ENCODE results near the gene DNAJB8. TPM values are rescaled to one million over a fixed set of nuclear protein-coding genes. Genes with fewer than 3 reads are reported as not detected.
A peak's percentile ranks its signal among the peaks of the same experiment; 100 is the strongest.

The DNAJB8 gene
- total RNA-seq: not detected
- long read RNA-seq: 0 reads

DNA sequence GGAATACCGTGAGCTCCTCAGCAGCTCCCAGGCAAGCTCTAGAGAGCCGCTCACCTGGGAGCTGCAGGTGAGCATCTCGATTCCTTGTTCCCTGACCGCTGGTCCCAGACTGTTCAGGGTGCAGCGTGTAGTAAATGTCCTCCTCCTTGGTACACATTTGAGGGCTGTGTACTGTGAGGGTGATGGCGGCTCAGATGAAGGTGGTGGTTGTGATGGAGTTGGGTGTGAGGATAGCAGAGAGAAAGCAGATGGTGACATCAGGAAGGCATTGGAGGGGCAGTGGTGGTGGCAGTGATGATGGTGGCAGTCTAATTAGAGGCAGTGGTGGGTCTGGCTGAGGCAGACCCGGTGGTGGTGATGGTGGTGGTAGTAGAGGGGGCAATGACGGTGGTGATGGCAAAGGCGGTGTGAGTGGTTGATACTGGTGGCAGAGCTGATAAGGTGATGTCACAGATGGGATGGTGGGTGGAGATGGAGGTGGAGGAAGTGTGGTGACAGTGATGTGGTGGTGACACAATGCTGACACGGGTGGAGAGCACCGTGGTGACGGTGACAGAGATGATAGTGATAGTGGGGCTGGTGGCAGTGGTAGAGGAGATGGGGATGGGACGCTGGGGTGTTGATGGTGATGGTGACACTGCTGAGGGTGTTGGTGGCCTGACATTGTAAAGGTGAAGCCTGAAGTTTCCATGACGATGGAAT, at the start of gene DNAJB8:
Gene DNAJB8, minus strand, starts transcription at position 51 of the 702 bp plus-strand sequence. CDS start 3,645 bp downstream, outside the sequence.
- DNase-seq (ENCODE audit: low spot score): no peak

DNA sequence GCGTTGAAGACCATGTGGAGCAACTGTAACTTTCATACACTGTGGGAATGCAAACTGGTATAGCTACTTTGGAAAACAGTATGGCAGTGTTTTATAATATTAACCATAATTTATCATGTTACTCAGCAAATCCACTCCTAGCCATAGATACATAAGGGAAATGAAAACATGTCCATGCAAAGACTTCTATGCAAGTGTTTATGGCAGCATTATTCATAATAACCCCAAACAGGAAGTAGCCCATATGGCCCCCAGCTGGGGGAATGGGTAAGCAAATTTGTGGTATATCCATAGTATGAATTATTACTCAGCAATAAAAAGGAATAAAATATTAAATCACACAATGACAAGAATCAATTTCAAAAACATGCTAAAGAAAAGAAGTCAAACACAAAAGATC, 49.3 kb upstream of the DNAJB8 start:
- no peak for DNase-seq (ENCODE audit: low spot score)

DNA sequence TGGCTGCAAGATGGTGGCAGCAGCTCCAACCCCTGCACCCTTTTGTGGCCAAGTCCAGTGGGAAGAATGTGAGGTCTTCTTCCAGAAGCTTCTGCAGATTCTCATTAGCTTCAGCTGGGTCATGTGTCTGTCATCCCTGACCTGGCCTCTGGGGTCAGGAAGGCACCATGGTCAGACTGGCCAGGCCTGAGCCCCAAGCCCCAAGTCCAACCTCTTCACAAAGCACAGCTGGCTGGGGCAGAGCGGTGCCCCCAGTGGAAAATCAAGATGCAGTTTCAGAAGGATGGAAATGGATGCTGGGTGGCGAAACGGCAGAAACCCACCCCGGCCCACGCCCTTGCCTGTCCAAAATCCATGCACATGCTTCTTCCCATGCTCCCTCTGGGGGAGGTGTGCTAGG, 42.2 kb upstream of the DNAJB8 start:
- DNase-seq (ENCODE audit: low spot score): no peak

DNA sequence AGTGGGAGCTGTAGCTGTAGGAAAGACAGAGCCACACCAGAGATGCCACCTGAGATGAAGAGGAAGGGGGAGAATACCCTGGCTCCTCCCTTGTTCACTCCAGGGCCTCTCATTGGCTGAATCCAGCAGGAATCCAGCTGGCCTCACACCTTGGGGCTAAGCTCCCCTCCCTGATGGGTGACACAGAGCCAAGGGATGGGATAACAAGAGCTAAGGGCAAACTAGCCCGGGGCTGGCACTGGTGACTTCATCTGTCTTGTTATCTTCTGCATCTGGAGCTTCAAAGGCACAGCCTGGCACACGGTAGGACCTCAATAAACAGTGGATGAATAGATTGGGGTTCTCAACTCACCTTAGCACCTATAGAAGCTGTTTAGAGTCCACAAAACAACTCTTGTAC, 40.1 kb upstream of the DNAJB8 start:
- DNase-seq (ENCODE audit: low spot score): no peak

DNA sequence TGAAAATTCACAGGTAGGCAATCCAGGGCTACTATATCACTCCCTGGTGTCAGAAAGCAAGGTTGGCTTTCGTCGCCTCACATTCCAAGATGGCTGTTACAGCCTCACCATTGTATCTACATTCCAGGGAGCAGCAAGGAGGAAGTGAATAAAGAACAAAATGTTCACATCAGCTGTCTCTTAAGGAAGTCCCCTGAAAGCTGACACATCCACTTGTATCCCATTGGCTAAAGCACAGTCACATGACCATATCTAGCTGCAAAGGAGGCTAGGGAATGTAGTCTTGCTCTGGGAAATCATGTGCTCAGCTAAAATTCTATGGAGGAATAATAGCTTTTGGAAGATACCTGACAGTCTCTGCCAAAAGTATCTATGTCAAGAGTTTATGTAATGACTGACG, 39.1 kb upstream of the DNAJB8 start:
- no peak for DNase-seq (ENCODE audit: low spot score)

DNA sequence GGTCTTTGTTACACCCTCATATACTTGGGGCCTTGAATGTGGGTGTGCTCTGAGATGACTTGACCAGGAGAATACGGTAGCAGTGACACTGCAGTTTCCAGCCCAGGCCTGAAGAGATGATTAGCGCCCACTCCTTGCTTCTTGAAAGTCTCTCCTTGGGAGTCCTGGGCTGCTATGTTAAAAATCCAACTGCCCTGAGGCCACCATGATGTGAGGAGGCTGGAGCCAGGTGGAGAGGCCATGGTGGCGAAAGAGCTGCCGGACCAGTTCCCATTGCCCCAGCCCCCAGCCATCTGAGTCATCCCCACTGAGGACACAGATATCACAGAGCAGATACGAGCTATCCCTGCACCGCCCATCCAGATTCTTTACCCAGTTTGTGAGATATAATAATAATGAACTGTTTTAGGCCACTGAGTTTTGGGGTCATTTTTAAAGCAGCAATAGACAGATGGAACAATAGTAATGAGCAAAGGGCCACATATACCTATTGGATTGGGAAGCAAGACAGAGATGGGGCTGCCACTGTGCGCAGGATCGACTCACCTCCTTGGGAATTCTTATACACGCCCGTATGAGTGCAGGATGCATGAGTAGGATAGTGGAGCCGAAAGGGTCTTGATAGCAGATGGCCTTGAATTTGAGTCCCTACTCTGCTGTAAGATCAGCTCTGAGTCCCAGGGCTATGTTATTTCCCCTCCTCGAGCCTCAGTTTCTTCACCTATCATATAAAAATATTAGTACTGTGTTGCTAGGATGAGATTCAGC, 38.5 kb upstream of the DNAJB8 start:
- no peak for DNase-seq (ENCODE audit: low spot score)

DNA sequence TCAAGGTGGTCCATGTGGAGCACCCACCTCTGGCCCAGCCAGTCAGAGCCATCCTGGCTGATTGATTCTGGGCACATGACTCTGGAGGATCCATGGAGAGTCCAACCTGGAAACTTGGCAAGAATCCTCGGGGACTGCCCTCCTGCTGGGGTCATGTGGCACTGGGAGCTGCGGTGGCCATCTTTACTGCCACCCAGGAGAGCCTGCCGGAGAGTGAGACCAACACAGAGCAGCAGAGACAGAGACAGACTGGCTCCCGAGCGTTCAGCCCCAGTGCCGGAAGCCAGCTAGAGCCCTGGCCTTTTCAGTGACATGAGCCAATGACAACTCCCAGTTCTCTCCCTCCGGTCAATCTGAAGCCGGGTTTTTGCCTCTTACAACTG, 37.8 kb upstream of the DNAJB8 start:
- no peak for DNase-seq (ENCODE audit: low spot score)

DNA sequence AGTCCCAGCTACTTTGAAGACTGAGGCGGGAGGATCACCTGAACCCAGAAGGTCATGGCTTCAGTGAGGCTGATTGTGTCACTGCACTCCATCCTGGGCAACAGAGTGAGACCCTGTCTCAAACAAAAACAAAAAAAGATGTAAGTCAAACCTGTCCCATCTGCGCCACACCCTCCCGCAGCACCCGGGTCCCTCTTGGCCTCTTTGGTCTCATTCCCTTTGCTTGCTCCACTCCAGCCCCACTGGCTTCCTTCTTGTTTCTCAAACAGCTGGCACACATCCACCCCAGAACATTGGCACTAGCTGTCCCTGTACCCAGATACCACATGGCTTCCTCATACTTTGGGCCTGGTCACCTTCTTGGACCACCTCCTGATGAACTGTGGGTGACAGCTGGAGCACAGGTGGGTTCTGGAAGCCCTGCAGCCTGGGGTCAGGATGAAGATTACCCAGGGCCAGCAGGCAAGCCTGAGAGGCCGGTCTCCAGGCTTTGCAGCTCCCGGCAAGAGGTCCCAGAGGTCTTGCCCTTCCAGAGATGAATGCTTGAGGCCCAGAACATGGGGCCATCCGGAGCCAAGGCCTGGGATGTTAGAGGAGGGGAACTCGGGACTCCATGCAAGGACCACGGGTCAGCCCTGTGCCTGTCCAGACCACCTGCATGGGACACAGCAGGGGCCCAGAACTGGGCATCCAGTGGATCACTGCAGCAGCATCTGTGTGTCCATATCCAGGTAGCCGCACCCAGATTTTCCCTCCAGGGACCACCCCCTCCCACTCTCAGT, 37.3 kb upstream of the DNAJB8 start:
- DNase-seq (ENCODE audit: low spot score): no peak

DNA sequence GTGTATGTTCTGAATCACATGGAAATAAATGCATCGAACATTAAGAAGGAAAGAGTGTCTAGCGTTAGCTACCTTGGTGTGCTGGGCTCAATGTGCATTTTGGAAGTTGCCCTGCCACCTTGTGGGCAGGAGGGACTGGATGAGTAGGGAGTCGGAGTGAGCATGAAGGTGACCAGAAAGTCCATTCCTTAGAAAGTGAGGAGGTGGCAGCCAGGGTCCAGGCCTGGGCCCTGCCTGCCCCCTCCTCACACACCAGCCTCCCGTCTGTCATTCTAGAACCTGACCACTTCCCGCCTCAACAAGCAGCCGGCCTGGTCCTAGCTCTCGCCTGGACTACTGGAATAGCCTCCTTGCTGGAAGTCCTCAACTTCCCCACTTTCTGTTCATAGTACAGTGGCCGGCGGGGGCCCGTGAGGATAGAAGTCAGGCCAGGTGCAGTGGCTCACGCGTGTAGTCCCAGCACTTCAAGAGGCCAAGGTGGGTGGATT, 36.5 kb upstream of the DNAJB8 start:
- no peak for DNase-seq (ENCODE audit: low spot score)

DNA sequence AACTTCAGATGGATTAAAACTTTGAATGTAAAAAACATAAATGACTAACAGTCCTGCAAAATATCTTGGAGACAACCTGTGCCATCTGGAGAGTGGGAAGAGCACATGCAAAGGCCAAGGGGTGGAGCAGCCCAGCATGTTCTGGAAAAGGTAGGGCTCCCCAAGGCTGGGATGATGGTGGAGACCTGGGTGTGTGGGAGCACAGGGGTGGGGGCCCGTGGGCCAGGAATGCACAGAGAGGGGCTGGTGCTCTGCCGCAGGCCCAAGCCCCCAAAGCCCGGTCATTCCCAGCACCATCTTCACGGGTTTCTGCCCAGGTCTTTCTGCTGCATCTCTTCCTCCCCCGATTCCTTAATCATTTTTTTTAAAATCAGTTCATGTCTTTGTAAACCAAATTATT, 36.0 kb upstream of the DNAJB8 start:
- no peak for DNase-seq (ENCODE audit: low spot score)

DNA sequence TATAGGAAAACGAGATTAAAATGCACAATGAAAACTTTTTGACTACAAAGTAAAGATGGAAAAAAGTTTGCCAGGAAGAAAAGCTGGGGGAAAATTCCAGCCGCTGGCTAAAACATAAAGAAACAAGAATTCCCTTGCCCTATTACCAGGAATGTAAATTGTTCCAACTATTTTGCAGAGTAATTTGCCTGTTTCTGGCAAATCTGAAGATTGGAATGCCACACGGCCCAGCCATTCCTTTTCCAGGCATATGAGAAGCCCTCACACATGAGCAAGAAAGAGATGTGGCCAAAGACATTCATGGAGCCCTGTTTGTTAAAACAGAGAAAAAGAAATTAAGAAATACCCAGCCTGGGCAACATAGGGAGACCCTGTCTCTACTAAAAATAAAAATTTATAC, 34.7 kb upstream of the DNAJB8 start:
- DNase-seq (ENCODE audit: low spot score): no peak

DNA sequence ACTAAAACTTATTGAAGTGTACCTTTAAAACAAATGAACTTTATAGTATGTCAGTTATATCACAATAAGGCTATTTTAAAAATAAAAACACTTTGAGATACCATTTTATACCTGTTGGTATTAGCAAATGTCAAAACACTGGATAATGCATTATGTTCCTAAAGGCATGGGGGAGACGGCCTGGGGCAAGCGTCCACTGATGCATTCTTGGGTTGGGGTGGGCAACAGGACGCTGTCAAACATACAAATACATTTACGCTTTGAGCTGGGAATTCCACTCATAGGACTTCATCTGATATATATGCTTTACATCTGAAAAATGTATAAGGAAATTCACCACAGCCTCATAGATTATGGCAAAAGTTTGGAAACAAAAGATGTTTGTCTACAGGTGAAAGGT, 33.9 kb upstream of the DNAJB8 start:
- DNase-seq (ENCODE audit: low spot score): no peak

DNA sequence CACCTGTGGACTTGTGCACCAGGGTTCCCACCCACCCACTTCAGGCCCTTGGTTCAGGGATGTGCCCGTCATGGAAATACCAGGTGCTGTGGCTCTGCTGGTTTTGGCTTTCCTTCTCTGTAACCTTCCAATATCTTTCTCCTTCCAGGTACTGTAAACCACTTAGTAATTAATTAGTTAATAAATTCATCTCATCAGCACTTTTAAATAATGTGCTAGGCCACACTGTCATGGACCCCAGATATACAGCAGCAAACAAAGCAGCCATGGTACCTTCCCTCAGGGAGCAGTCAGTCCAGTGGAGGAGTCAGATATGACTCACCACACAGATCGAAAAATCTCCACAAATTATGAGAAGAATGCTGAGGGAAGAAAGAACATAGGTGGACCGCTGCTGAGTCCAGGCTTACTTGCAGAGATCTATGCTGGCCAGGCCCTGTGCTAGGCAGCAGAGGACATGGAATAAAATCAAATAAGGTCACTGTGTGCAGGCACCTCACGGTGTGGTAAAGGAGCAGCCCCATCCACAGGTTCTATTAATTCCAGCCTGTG, 33.1 kb upstream of the DNAJB8 start:
- DNase-seq (ENCODE audit: low spot score): no peak

DNA sequence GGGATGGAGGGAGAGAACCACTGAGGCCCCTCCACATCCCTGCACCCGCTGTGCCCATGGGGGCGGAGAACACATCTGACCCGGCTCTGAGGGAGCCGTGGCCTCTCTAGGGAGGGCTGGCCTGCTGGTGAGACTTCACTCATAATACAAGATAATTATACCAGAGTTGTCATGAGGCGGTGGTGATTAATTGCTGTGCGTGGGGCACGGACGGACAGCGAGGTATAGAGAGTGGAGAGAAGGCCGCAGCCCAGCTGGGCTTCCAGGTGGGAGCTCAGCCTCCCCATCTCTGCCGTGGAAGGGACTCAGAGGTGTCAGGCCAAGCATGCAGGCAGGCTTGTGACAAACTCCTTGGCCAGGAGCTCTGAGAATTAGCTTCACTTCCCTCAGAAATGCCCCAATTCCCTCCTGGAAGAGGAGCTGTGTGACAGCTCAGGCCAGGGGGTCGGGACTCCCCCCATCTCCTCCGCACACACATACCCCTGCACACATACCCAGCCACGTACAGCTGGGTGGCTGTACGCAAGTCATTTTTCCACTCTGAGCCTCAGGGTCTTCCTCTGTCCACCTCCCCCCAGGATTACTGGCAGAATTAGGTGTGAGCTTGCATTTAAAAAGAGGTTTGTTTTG, 32.3 kb upstream of the DNAJB8 start:
- no peak for DNase-seq (ENCODE audit: low spot score)

DNA sequence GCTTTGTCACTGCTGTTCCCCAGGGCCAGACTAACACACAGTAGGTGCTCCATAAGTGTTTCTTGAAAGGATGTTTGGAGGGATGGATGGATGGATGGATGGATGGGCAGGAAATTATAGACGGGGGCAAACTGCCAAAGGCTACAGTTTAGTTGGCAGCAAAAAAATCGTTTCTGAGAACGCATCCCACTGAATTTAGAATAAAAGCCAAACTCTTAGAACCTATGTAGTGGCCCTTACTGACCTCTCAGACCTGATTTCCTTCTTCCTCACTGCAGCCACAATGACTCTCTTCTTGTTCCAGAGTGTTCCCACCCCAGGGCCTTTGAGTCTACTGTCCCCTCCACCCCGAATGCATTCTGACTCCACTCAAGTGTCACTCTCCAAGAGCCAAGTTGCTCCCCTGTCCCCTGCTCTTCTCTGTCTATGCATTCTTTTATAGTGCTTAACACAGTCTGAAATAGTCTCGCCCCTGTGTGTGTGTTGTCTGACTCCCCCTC, 31.5 kb upstream of the DNAJB8 start:
- no peak for DNase-seq (ENCODE audit: low spot score)

DNA sequence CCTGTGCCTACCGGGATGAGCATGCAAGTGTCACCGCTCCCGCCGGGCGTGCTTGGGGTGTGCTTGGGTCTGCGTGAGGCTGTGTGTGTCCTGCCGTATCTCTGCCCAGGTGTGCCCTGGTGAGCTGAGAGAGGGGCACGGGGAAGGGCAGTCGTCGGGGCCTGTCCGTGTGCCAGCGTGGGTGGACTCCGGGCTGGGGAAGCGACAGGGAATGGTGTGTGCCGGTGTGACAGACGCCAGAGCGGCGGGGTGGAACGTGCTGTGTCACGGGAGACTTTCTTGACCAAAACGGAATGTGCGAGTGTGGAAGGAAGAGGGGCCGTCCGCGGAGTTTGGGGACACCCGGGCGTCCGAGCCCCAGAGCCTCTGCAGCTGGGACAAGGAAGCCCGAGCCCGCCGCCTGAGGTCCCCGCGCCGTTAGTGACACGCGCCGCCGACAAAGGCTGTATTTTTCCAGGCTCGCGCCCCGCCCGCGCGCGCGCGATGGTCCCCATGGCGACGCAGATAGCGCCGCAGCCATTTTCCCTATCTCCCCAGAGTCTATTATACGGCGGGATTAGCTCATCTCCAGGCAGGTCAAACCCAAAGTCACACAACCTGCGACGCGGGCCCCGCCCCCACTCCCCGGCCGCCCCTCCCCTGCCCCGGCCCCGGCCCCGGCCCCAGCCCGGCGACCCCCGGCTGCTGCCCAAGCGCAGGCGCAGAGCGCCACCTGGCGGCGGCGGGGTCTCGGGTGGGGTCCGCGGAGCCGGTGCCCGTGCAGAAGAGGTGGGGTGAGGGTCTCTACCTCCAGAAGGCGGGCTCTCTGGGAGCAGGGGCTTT, 30.8 kb upstream of the DNAJB8 start:
- peak; percentile 69 for DNase-seq (ENCODE audit: low spot score)

DNA sequence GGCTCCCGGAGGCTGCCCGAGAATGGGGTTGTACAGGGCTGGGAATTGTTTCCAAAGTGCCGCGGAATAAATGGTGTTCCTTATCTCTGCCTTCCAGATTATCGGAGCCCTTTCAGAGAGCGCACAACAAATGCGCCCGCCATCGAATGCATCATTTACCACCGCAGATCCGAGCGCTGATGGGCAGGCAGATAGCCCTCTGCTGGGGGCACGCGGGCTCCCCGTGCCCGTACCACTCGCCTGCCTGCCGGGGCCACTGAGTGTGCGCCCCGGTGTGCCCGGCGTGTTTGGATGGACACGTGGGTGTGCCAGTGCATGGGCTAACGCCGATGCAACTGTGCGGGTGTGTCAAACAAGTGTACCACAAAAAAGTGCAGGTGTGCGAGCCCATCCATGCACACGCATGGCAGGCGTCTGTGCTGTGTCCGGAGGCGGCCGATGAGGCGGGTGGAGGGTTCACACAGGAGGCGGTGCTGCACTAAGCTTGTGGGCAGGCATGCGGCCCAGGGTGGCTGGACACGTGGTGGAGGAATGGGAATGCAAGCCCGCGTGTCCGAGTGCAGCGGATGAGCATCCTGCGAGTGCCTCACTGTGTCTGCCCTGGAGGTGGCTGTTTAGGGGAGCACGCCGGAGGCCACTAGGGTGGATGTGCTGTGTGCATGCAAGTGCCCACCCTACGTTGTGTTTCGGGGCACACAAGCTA, 30.1 kb upstream of the DNAJB8 start:
- peak; percentile 87 for DNase-seq (ENCODE audit: low spot score)

DNA sequence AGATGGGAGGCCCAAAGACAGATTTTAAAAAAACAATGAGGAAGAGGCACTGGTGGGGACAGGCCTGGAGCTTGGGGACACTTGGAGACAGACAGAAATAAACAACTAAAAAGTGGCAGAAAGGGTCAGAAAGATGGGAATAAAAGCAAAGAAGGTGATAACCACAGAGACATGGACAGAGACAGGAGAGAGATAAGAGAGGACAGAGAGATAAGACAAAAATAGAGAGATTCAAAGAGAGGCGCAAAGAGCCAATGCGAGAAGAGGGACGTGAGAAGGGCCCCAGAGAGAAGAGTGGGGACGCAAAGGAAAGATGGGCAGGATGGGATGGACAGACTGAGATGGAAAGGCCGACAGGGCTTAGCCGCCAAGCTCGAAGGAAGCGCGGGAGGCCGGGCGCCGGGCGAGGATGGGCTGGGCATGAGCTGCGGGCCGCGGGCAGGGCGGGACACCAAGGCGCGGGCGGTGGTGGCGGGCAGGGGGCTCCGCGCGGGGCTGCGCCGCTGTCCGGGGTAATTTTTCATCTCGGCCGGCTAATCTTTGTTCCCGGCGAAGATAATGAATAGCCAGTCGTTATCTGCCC, 29.4 kb upstream of the DNAJB8 start:
- peak; percentile 87 for DNase-seq (ENCODE audit: low spot score)

DNA sequence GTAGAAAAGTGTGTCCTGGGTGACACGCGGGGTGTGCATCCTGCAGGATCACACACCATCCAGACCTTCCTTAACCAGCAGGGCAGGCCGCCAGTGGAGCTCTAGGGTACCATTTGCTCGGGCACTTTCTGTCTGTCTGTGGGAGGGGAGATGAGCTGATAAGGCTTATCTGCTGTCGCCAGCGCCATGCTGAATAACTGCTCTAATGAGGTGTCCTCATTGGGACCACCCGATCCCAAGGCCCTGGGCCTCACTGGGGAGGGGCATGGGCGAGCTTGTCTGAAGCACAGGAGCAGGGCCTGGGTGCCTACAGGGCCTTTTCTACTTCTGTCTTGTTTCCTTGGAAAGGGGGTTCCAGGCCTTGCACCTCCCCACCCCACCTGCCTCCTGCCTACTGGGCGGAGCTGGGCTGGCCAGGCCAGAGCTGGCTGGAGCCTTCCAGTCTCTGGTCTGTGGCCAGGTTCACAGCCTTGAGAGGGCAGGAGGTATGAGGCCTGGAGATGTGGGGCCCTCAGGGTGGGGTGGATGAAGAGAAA, 28.8 kb upstream of the DNAJB8 start:
- peak; percentile 72 for DNase-seq (ENCODE audit: low spot score)
